Natural killer cell (primary cell): ENCODE results near the gene FGFRL1. TPM values are rescaled to one million over a fixed set of nuclear protein-coding genes. Genes with fewer than 3 reads are reported as not detected.

Experiments used
- ATAC-seq, 3 donors: fragments of 150-1000 bp in 2 of 3; fragments of 200-7000 bp in 1 of 3; cut with Tn5 transposase; 1 replicate in 1 of 3; 2 replicates in 2 of 3; pipeline ENCODE4 v1.10.0; 2021; ENCODE audit warnings: mild to moderate bottlenecking in 2 of 3, moderate library complexity in 2 of 3
- DNase-seq, 2 donors: peaks; one replicate each; pipeline versions ENCODE4 v3.0.0 to v3.0.0-alpha.2; 2013 to 2021; ENCODE audit warnings: mixed read lengths in 1 of 2
- H3K27ac ChIP-seq: one replicate; pipeline ENCODE4 v1.5.1; 2013; ENCODE audit warnings: mild to moderate bottlenecking, low read length
- H3K27me3 ChIP-seq: one replicate; pipeline ENCODE4 v1.6.1; 2013; ENCODE audit warnings: low read length; ENCODE audit not compliant: control insufficient read depth, insufficient read depth
- H3K36me3 ChIP-seq: one replicate; pipeline ENCODE4 v1.6.1; 2013; ENCODE audit warnings: low read length; ENCODE audit not compliant: control insufficient read depth, insufficient read depth
- H3K4me1 ChIP-seq: one replicate; pipeline ENCODE4 v1.6.1; 2013; ENCODE audit warnings: low read length; ENCODE audit not compliant: control insufficient read depth, insufficient read depth
- H3K4me3 ChIP-seq: one replicate; pipeline ENCODE4 v1.5.1; 2013; ENCODE audit warnings: low read length
- H3K9me3 ChIP-seq: one replicate; pipeline ENCODE4 v1.6.1; 2013; ENCODE audit warnings: low read length; ENCODE audit not compliant: control insufficient read depth, insufficient read depth
- H3K27ac Mint-ChIP-seq, 2 donors: one replicate each; pipeline ENCODE4 v1.8.0; 2022; ENCODE audit warnings: mild to moderate bottlenecking in 2 of 2, mixed read lengths in 2 of 2, moderate library complexity in 1 of 2
- H3K27me3 Mint-ChIP-seq, 2 donors: one replicate each; pipeline ENCODE4 v1.8.0; 2022; ENCODE audit warnings: low read depth in 2 of 2, mixed read lengths in 2 of 2
- H3K36me3 Mint-ChIP-seq: one replicate; pipeline ENCODE4 v1.8.0; 2022; ENCODE audit warnings: mixed read lengths
- H3K4me1 Mint-ChIP-seq, 2 donors: one replicate each; pipeline ENCODE4 v1.8.0; 2022; ENCODE audit warnings: mixed read lengths in 2 of 2
- H3K4me3 Mint-ChIP-seq: one replicate; pipeline ENCODE4 v1.8.0; 2022; ENCODE audit warnings: mild to moderate bottlenecking, moderate library complexity, mixed read lengths
- H3K9me3 Mint-ChIP-seq, 2 donors: one replicate each; pipeline ENCODE4 v1.8.0; 2022; ENCODE audit warnings: mixed read lengths in 2 of 2
- CTCF ChIP-seq: fragments of 200-600 bp; IDR thresholded peaks from one replicate; pipeline ENCODE4 v1.8.0; 2022; ENCODE audit warnings: antibody characterized with exemption
- WGBS: methylation state at CpG from one replicate; pipeline ENCODE4 v1.1.7; 2013; ENCODE audit warnings: missing lambda C conversion rate; ENCODE audit not compliant: insufficient coverage; 5-methylcytosine and 5-hydroxymethylcytosine counted together
- intact Hi-C: fragments of 100-400 bp; cut with micrococcal nuclease; formaldehyde crosslinking; loops from one replicate; pipeline ENCODE4 v1.14.2; 2022
- total RNA-seq, 4 donors: library from RNA; stranded (reverse); fragments of 120-200 nt in 1 of 4; gene quantifications; one replicate each; pipeline versions ENCODE4 v1.2.3 to v1.2.4, GENCODE V29; 2013 to 2022

FGFRL1 gene
- total RNA-seq, 3 donors from 2014 or later (not counting 1 experiment from before 2014, with no cell fraction given) = 28.0 to 39.8 (median 32.5) TPM

DNA sequence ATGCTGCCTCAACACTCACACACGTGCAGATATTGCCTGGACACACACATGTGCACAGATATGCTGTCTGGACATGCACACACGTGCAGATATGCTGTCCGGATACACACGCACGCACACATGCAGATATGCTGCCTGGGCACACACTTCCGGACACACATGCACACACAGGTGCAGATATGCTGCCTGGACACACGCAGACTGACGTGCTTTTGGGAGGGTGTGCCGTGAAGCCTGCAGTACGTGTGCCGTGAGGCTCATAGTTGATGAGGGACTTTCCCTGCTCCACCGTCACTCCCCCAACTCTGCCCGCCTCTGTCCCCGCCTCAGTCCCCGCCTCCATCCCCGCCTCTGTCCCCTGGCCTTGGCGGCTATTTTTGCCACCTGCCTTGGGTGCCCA, 14.7 kb downstream of the FGFRL1 start:
- WGBS = 55% methylated on average over 17 of the region's 17 CpGs
- ATAC-seq = peak; percentile 17 to 83 (median 74)
- Mint-ChIP-seq H3K9me3 (no peaks in the 10 kb centered on the region), H3K27ac (no peak overlapping the region), H3K36me3 (no peaks in the 10 kb centered on the region), H3K4me1 (no peaks in the 10 kb centered on the region), H3K4me3 (no peak overlapping the region), H3K27me3 (no peaks in the 10 kb centered on the region)
- peaks cover 4% of the 10 kb centered on the region for H3K4me1 ChIP-seq
- H3K27ac ChIP-seq = no peak overlapping the region
- TF ChIP-seq CTCF = no peak
- H3K27me3 ChIP-seq = no peaks in the 10 kb centered on the region
- no peaks in the 10 kb centered on the region for H3K36me3 ChIP-seq
- intact Hi-C loops = no loop called here
- H3K4me3 ChIP-seq = no peak overlapping the region
- H3K9me3 ChIP-seq = no peaks in the 10 kb centered on the region
- peak in 1 of 2 donors; percentile 69 for DNase-seq

- Histone ChIP-seq H3K27me3 (no peaks in the 10 kb centered on the region), H3K4me1 (no peaks in the 10 kb centered on the region), H3K4me3 (no peak overlapping the region), H3K27ac (no peak overlapping the region), H3K36me3 (no peaks in the 10 kb centered on the region), H3K9me3 (no peaks in the 10 kb centered on the region)
- H3K9me3 Mint-ChIP-seq = no peaks in the 10 kb centered on the region
- H3K27me3 Mint-ChIP-seq = no peaks in the 10 kb centered on the region
- intact Hi-C loops = no loop called here
- no peak for TF ChIP-seq CTCF
- H3K4me3 Mint-ChIP-seq = no peak overlapping the region
- H3K4me1 Mint-ChIP-seq = no peaks in the 10 kb centered on the region
- H3K27ac Mint-ChIP-seq = no peak overlapping the region
- no peaks in the 10 kb centered on the region for H3K36me3 Mint-ChIP-seq
- WGBS = 87% methylated on average over 26 of the region's 26 CpGs
- no peak for ATAC-seq
- DNase-seq = no peak
These were observed 15.9 kb downstream of the FGFRL1 start for GRCh38 chr4:1027219-1027914.

DNA sequence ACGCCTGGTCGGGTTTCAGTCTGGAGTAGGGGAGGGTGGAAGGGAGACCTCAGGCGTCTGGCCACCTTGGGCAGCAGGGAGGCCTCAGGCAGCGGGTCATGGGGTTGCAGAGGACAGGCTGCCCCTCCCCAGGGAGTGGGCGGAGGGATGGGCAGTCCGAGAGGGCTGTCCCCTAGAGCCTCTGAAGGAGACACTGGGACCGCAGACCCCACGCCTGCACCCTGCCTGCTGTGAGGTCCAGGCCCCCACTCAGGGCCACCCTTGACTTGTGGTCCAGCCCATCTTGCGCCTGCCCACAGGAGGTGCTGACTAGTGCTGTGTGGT, 16.5 kb downstream of the FGFRL1 start:
- intact Hi-C loops = no loop called here

More for the DNA sequence above, 16.5 kb downstream of the FGFRL1 start:
- ATAC-seq = no peak
- H3K9me3 Mint-ChIP-seq = no peaks in the 10 kb centered on the region
- Histone ChIP-seq H3K4me3 (no peak overlapping the region), H3K36me3 (no peaks in the 10 kb centered on the region), H3K27ac (no peak overlapping the region), H3K4me1 (no peaks in the 10 kb centered on the region), H3K9me3 (no peaks in the 10 kb centered on the region), H3K27me3 (no peaks in the 10 kb centered on the region)
- H3K27me3 Mint-ChIP-seq = no peaks in the 10 kb centered on the region
- 76% methylated on average over 9 of the region's 9 CpGs for WGBS
- H3K4me1 Mint-ChIP-seq = no peaks in the 10 kb centered on the region
- no peak overlapping the region for H3K4me3 Mint-ChIP-seq
- H3K27ac Mint-ChIP-seq = no peak overlapping the region
- no peak for TF ChIP-seq CTCF
- no peaks in the 10 kb centered on the region for H3K36me3 Mint-ChIP-seq
- DNase-seq = no peak
